Activated T-helper 2 cell treated with anti-CD3 and anti-CD28 coated beads, Interferon-gamma antibody, Interleukin-2, Interleukin-4, amounts not matched to agents 10 μg/mL and 5 μg/mL and 100 μg/mL, durations not matched to agents 14 hours and 24 hours and 36 hours (primary cell): ENCODE results near the gene SLC9C2. TPM values are rescaled to one million over a fixed set of nuclear protein-coding genes. Genes with fewer than 3 reads are reported as not detected.
"Not testable (repeated sequence)": the region's sequence is repeated elsewhere in the genome, so short reads cannot be mapped to it uniquely, and the experiment has no call there.

Source experiments
- DNase-seq: peaks from one replicate; pipeline ENCODE4 v3.0.0; 2021; ENCODE audit warnings: low spot score
- H3K27ac Mint-ChIP-seq: one replicate; pipeline ENCODE4 v1.8.0; 2021; ENCODE audit warnings: mixed read lengths
- H3K27me3 Mint-ChIP-seq: one replicate; pipeline ENCODE4 v1.8.0; 2021; ENCODE audit warnings: low read depth, mixed read lengths
- H3K36me3 Mint-ChIP-seq: one replicate; pipeline ENCODE4 v1.8.0; 2021; ENCODE audit warnings: low read depth, mixed read lengths
- H3K4me1 Mint-ChIP-seq: one replicate; pipeline ENCODE4 v1.8.0; 2021; ENCODE audit warnings: low read depth, mixed read lengths
- H3K4me3 Mint-ChIP-seq: one replicate; pipeline ENCODE4 v1.8.0; 2021; ENCODE audit warnings: low read depth, mild to moderate bottlenecking, moderate library complexity, mixed read lengths
- H3K9me3 Mint-ChIP-seq: one replicate; pipeline ENCODE4 v1.8.0; 2021; ENCODE audit warnings: mixed read lengths
- intact Hi-C: fragments of 100-400 bp; cut with micrococcal nuclease; formaldehyde crosslinking; loops from one replicate; pipeline ENCODE4 v1.15.1; 2023
- total RNA-seq: library from RNA; stranded (reverse); gene quantifications from 2 replicates; pipeline ENCODE4 v1.2.3, GENCODE V29; 2022

The SLC9C2 gene
- total RNA-seq, 1 donor from 2014 or later: not detected

DNA sequence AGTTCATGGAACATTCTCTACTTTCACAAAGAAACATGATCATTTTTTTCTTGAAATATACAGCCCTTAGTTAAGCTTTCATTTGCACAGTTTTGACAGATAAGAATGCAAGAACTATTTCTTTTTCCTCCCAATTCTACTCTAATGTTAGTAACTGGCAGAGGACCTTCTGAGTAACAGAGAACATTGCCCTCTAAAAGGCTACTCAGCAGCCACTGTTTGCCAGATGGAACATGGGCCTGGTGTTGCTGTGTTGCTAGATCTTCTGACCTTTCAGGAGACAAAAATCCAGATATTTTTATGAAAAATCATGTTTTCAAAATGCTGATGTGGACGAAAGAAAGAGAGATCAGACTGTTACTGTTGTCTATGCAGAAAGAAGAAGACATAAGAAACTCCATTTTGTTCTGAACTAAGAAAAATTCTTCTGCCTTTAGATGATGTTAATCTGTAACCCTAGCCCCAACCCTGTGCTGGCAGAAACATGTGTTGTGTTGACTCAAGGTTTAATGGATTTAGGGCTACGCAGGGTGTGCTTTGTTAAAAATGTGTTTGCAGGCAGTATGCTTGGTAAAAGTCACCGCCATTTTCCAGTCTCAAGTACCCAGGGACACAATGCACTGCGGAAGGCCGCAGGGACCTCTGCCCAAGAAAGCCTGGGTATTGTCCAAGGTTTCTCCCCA, 128.6 kb downstream of the SLC9C2 start:
- H3K27ac Mint-ChIP-seq: no peak overlapping the region
- H3K4me3 Mint-ChIP-seq: no peak overlapping the region
- intact Hi-C loops: loop anchor here (2.0 to 10.0 kb wide), 3 partner anchors 19 to 1689 kb away; partner anchors contain the start of genes METTL13 and MRPS14
- peaks cover 25% of the 10 kb centered on the region for H3K9me3 Mint-ChIP-seq
- H3K36me3 Mint-ChIP-seq: peaks cover 53% of the 10 kb centered on the region
- no peak for DNase-seq
- H3K4me1 Mint-ChIP-seq: peaks cover 39% of the 10 kb centered on the region
- no peaks in the 10 kb centered on the region for H3K27me3 Mint-ChIP-seq

DNA sequence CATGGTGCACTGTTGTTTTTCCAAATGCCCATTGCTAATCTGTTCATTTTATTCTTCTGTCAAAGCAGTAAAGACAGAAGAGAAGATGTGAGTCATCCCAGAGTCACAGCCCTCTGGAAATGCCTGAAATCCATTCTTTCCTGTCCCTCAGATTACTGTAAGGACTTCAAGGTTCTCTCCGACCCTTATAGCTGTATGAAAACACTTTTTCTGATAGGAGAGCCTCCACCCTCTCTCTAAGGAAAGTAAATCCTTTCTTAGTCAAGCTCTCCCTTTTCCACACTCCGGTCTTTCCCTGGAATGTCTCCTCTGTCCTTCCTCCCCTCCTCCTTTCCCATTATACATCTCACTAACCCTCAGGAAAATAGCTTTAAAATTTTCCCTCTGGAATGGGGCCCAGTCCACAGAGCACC, 129.3 kb downstream of the SLC9C2 start:
- Mint-ChIP-seq H3K4me3 (no peak overlapping the region), H3K4me1 (peaks cover 35% of the 10 kb centered on the region), H3K9me3 (peaks cover 31% of the 10 kb centered on the region), H3K36me3 (peaks cover 53% of the 10 kb centered on the region), H3K27me3 (no peaks in the 10 kb centered on the region), H3K27ac (no peak overlapping the region)
- no peak for DNase-seq
- intact Hi-C loops: loop anchor here (2.0 to 10.0 kb wide), 3 partner anchors 19 to 1689 kb away; partner anchors contain the start of genes METTL13 and MRPS14

DNA sequence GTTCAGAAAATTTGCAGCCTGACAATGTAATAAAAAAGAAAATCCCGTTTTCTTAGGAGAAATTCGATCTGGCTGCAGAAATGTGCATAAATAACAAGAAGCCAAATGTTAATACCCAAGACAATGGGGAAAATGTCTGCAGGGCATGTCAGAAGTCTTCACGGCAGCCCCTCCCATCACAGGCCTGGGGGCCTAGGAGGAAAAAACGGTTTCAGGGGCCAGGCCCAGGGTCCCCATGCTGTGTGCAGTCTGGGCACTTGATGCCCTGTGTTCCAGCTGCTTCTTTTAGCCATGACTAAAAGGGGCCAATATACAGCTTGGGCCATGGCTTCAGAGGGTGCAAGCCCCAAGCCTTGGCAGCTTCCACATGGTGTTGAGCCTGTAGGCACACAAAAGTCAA, 132.3 kb downstream of the SLC9C2 start:
- Mint-ChIP-seq H3K36me3 (peaks cover 72% of the 10 kb centered on the region), H3K9me3 (peaks cover 52% of the 10 kb centered on the region), H3K4me3 (no peak overlapping the region), H3K4me1 (peaks cover 23% of the 10 kb centered on the region), H3K27me3 (no peaks in the 10 kb centered on the region), H3K27ac (no peak overlapping the region)
- intact Hi-C loops: loop anchor here (10.0 kb wide), 2 partner anchors 1554 to 1686 kb away; partner anchors contain the start of genes METTL13 and MRPS14
- no peak for DNase-seq

GRCh38 chr1:173469656-173470055, 133.2 kb downstream of the SLC9C2 start:
- intact Hi-C loops: loop anchor here (10.0 kb wide), 2 partner anchors 1555 to 1685 kb away; partner anchors contain the start of genes METTL13 and MRPS14
- H3K27me3 Mint-ChIP-seq: no peaks in the 10 kb centered on the region
- no peak overlapping the region for H3K27ac Mint-ChIP-seq
- no peak overlapping the region for H3K4me3 Mint-ChIP-seq
- peaks cover 15% of the 10 kb centered on the region for H3K4me1 Mint-ChIP-seq
- peaks cover 59% of the 10 kb centered on the region for H3K9me3 Mint-ChIP-seq
- peaks cover 78% of the 10 kb centered on the region for H3K36me3 Mint-ChIP-seq
- no peak for DNase-seq

GRCh38 chr1:173467426-173467825, 135.4 kb downstream of the SLC9C2 start:
- Mint-ChIP-seq H3K36me3 (peaks cover 89% of the 10 kb centered on the region), H3K4me3 (no peak overlapping the region), H3K27me3 (no peaks in the 10 kb centered on the region), H3K4me1 (no peaks in the 10 kb centered on the region), H3K27ac (no peak overlapping the region), H3K9me3 (peaks cover 81% of the 10 kb centered on the region)
- no peak for DNase-seq
- intact Hi-C loops: no loop called here

- H3K4me3 Mint-ChIP-seq, H3K27ac Mint-ChIP-seq, H3K27me3 Mint-ChIP-seq, H3K4me1 Mint-ChIP-seq, intact Hi-C loops, DNase-seq: not testable (repeated sequence)
- Mint-ChIP-seq H3K9me3 (peaks cover 56% of the 10 kb centered on the region), H3K36me3 (peaks cover 81% of the 10 kb centered on the region)
Measured at GRCh38 chr1:173464185-173464584, 138.7 kb downstream of the SLC9C2 start.

DNA sequence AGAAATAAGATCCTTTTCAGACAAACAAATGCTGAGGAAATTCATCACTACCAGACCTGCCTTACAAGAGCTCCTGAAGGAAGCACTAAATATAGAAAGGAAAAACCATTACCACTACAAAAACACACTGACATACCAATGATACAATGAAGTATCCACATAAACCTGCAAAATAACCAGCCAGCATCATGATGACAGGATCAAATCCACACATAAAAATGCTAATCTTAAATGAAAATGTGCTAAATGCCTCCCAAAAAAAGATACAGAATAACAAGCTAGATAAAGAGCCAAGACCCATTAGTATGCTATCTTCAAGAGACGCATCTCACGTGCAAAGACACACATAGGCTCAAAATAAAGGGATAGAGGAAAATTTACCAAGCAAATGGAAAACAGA, 140.2 kb downstream of the SLC9C2 start:
- DNase-seq, H3K4me1 Mint-ChIP-seq, H3K27me3 Mint-ChIP-seq, H3K4me3 Mint-ChIP-seq, intact Hi-C loops, H3K27ac Mint-ChIP-seq: not testable (repeated sequence)
- H3K9me3 Mint-ChIP-seq: peaks cover 46% of the 10 kb centered on the region
- H3K36me3 Mint-ChIP-seq: peaks cover 78% of the 10 kb centered on the region

DNA sequence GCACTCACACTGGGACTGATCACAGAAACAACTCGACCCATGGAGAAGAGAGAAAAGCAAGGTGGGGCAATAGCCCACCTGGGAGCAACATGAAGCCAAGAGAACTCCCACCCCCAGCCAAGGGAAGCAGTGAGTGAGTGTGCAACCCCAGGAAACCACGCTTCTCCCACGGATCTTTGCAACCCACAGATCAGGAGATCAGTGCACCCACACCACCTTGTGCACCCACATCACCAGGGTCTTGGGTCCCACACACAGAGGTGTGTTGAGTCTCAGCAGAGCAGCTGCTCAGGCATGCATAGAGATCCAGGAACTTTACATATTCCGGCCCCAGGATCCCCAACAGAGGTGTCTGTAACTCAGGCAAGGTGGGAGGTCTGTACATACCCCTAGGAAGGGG, 143.0 kb downstream of the SLC9C2 start:
- H3K4me3 Mint-ChIP-seq: no peak overlapping the region
- H3K9me3 Mint-ChIP-seq: peaks cover 26% of the 10 kb centered on the region
- no peak for DNase-seq
- no peak overlapping the region for H3K27ac Mint-ChIP-seq
- H3K27me3 Mint-ChIP-seq: no peaks in the 10 kb centered on the region
- intact Hi-C loops: no loop called here
- peaks cover 19% of the 10 kb centered on the region for H3K4me1 Mint-ChIP-seq
- H3K36me3 Mint-ChIP-seq: peaks cover 78% of the 10 kb centered on the region

DNA sequence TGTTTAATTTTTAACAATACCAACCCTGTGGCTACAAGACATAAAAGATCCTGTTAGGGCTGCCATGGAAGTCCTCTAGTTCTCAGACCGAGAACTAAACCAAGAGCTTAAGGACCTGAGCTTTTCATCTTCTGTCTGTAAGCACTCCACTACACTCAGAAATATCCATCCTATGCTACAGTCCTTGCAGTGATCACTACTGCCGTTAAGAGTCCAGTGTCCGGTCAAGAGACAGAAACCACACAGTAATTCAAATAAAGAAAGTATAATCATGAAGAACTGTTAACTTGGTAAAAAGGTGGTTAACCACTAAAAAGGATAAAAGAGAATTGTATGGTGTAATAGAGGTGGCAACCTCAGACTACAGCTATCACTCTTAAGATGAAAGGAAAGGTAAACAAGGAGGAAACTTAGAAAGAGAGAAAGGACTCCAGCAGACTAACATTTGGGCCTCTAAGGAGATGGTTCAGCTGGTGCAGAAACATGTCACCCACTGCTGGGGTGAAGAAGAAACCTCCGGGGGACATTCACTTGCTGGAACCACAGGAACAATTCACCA, 147.8 kb downstream of the SLC9C2 start:
- Mint-ChIP-seq H3K27ac (no peak overlapping the region), H3K4me3 (no peak overlapping the region)

GRCh38 chr1:173453982-173454381, 148.9 kb downstream of the SLC9C2 start:
- H3K4me3 Mint-ChIP-seq: no peak overlapping the region
- peaks cover 40% of the 10 kb centered on the region for H3K36me3 Mint-ChIP-seq
- H3K27me3 Mint-ChIP-seq: no peaks in the 10 kb centered on the region
- peaks cover 4% of the 10 kb centered on the region for H3K9me3 Mint-ChIP-seq
- peaks cover 17% of the 10 kb centered on the region for H3K4me1 Mint-ChIP-seq
- DNase-seq: no peak
- no peak overlapping the region for H3K27ac Mint-ChIP-seq
- intact Hi-C loops: loop anchor here (2.0 kb wide), 1 partner anchor 21 kb away; no protein-coding TSS in a partner anchor

More for the DNA sequence above, 147.8 kb downstream of the SLC9C2 start:
- H3K36me3 Mint-ChIP-seq: peaks cover 46% of the 10 kb centered on the region
- intact Hi-C loops: loop anchor here (2.0 kb wide), 1 partner anchor 20 kb away; no protein-coding TSS in a partner anchor
- H3K4me1 Mint-ChIP-seq: peaks cover 22% of the 10 kb centered on the region
- H3K27me3 Mint-ChIP-seq: no peaks in the 10 kb centered on the region
- peaks cover 4% of the 10 kb centered on the region for H3K9me3 Mint-ChIP-seq
- no peak for DNase-seq

DNA sequence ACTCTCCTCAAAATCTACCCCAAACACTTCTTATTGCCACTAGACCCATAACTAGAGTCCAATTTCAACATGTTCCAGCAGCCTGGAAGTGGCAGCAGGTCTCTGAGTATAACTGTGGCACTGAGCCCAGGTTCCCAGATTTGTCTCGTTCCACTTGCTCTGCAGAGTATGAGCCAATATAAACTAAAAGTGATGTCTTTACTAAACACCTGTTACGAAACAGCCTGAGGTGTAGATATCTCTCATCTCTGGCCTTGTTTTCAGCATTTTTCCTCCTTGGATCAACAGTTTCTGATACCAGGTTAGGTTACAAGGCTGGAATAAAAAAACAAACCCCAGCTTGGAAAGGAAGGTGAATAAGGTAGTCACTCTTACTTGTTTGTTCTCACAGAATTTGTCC, 150.9 kb downstream of the SLC9C2 start:
- peaks cover 43% of the 10 kb centered on the region for H3K36me3 Mint-ChIP-seq
- H3K27ac Mint-ChIP-seq: no peak overlapping the region
- no peak overlapping the region for H3K4me3 Mint-ChIP-seq
- peaks cover 12% of the 10 kb centered on the region for H3K9me3 Mint-ChIP-seq
- DNase-seq: no peak
- H3K27me3 Mint-ChIP-seq: no peaks in the 10 kb centered on the region
- peaks cover 17% of the 10 kb centered on the region for H3K4me1 Mint-ChIP-seq
- intact Hi-C loops: no loop called here
